ENCODE results near the gene ARSA.

The ARSA gene

DNA sequence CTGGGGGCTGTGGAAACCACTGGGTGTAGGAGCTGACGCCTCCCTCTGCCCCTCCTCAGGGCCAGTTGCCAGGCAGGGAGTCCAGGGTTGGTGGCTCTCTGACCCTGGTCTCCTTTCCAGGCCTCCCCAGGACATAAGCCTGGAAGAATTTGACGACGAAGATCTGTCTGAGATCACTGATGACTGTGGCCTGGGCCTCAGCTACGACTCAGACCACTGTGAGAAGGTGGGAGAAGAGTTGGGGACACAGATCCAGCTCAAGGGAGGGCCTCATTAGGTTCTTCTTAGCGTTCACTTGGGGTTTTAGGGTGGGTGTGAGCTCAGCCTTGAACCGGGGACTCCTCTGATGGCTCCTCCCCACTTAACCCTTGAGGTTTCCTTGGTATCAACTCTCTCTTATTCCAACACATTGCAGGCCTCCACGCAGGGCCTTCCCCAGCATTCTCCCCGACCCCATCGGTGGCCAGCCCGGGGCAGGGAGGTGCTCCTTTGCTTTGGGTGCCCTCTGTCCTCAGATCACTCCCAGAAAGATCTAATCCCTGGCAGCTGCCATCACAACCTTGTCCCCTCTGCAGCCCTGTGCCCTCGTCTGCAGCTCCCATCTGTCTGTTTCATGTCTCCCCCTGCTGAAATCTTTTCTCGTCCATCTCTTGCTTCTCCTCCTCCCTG, 26.1 kb downstream of the ARSA start:
- no peak overlapping the region for H3K4me3 ChIP-seq (ENCODE audit: low read length in 2 of 2)

DNA sequence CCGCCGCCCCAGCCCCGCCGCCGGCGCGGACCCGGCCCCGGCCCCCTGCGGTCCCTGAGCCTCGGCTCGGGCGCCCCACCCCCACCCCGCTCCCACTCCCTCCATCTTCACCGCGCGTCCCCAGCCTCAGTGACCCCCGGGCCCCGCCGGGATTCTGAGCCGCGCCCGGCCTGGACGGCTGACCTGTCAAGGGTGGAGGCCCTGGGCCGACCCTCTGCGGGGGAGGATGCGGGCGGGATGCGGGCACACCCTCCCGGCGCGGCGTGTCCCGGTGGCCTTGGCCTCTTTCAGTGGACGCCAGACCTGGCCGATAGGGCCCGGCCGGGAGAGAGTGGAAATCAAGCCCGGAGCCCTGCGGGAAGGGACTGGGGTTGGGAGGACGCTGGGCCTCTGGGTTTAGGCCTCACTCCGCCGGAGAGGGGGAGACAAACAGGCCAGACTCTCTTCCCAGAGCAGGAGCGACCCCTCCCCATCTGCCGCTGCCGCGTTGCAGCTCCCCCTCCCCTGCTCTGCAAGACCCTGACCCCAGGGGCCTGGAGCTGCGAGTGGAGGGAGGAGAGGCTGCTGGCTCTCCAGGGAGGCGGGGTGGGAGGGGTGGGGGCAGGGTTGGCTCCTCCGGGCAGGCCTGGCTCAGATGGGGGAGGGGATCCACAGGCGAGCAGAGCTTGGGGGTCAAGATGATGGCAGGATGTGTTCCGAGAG, 26.8 kb downstream of the ARSA start:
- Histone ChIP-seq H3K4me3 (ENCODE audit: low read length in 2 of 2) (peak overlapping the region in 1 of 2 donors; percentile 22), H3K36me3 (ENCODE audit: control insufficient read depth in 2 of 2, insufficient read depth in 2 of 2, low read length in 2 of 2) (no peaks in the 10 kb centered on the region), H3K27me3 (ENCODE audit: control insufficient read depth in 1 of 2, insufficient read depth in 2 of 2, low read length in 2 of 2) (peaks cover 33 to 59% of the 10 kb centered on the region in 2 donors), H3K27ac (ENCODE audit: low read length) (no peak overlapping the region), H3K9me3 (ENCODE audit: control insufficient read depth in 2 of 2, low read length in 2 of 2) (no peaks in the 10 kb centered on the region), H3K4me1 (ENCODE audit: control insufficient read depth, insufficient read depth, low read length) (peaks cover 10% of the 10 kb centered on the region), H3K9ac (ENCODE audit: low read length in 2 of 2) (no peak overlapping the region)

More for the DNA sequence above, 26.1 kb downstream of the ARSA start:
- H3K4me1 ChIP-seq (ENCODE audit: control insufficient read depth, insufficient read depth, low read length) = peaks cover 10% of the 10 kb centered on the region
- peaks cover 33 to 59% of the 10 kb centered on the region in 2 donors for H3K27me3 ChIP-seq (ENCODE audit: control insufficient read depth in 1 of 2, insufficient read depth in 2 of 2, low read length in 2 of 2)
- H3K9ac ChIP-seq (ENCODE audit: low read length in 2 of 2) = no peak overlapping the region
- H3K27ac ChIP-seq (ENCODE audit: low read length) = no peak overlapping the region
- H3K9me3 ChIP-seq (ENCODE audit: control insufficient read depth in 2 of 2, low read length in 2 of 2) = no peaks in the 10 kb centered on the region
- H3K36me3 ChIP-seq (ENCODE audit: control insufficient read depth in 2 of 2, insufficient read depth in 2 of 2, low read length in 2 of 2) = no peaks in the 10 kb centered on the region

DNA sequence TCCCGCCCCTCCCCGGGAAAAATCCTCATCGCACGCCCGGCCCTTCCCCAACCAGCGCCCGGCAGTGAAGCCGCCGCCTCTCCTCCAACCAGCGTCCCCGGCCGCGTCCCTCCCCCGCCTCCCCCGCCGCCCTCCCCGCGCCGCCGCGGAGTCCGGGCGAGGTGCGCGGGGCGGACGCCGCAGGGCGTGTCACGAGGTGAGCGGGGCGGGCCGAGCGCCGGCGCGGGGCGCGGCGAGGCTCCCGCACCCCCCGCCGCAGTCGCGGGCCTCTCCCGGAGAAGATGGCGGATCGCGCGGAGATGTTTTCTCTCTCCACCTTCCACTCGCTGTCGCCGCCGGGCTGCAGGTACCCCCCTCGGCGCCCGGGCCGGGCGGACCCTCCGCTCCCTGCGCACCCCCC, 27.4 kb downstream of the ARSA start, which contains the start of gene MAPK8IP2:
MAPK8IP2 (plus strand) TSS at position 256 of the 400 bp plus-strand sequence; CDS start at position 282, 26 bp downstream.
- Histone ChIP-seq H3K9ac (ENCODE audit: low read length in 2 of 2) (no peak within 1 kb of the TSS), H3K4me1 (ENCODE audit: control insufficient read depth, insufficient read depth, low read length) (peaks cover 10% of the 10 kb centered on the region), H3K4me3 (ENCODE audit: low read length in 2 of 2) (peak within 1 kb of the TSS in 1 of 2 donors; percentile 29), H3K27me3 (ENCODE audit: control insufficient read depth in 1 of 2, insufficient read depth in 2 of 2, low read length in 2 of 2) (peaks cover 33 to 57% of the 10 kb centered on the region in 2 donors), H3K36me3 (ENCODE audit: control insufficient read depth in 2 of 2, insufficient read depth in 2 of 2, low read length in 2 of 2) (no peaks in the 10 kb centered on the region), H3K27ac (ENCODE audit: low read length) (no peak within 1 kb of the TSS), H3K9me3 (ENCODE audit: control insufficient read depth in 2 of 2, low read length in 2 of 2) (no peaks in the 10 kb centered on the region)

DNA sequence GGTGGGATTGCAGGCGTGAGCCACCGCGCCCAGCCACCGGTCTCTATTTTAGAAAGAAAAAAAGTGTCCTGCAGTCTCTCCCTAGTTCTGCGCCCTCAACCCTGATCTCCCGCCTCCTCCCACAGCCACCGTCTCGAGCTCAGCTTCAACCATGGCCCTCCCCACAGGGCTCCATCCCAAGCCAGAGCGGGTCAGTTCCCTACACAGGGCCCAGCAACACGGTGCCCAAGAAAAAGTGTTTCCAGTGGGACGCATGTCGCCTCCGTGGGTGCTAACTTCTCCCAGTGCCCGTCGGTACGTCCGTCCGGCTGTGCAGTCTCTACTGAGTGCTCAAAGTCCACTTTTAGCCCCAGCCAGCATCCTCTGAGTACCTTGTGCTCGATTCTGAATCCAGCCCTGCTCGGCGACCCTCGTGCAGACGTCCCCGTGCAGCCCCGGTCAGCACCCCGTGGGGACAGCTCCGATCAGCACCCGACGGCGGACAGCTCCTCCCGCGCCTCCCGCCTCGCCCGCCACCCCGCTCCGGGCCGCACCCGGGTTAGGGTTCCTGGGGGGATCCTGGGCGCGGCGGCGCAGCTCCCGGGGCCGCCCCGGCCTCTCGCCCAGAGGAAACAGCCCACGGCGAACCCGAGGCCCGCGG, 28.0 kb downstream of the ARSA start:
- no peaks in the 10 kb centered on the region for H3K9me3 ChIP-seq (ENCODE audit: control insufficient read depth in 2 of 2, low read length in 2 of 2)
- H3K27me3 ChIP-seq (ENCODE audit: control insufficient read depth in 1 of 2, insufficient read depth in 2 of 2, low read length in 2 of 2) = peaks cover 30 to 51% of the 10 kb centered on the region in 2 donors
- H3K27ac ChIP-seq (ENCODE audit: low read length) = no peak overlapping the region
- peaks cover 10% of the 10 kb centered on the region for H3K4me1 ChIP-seq (ENCODE audit: control insufficient read depth, insufficient read depth, low read length)
- peak overlapping the region in 1 of 2 donors; percentile 29 for H3K4me3 ChIP-seq (ENCODE audit: low read length in 2 of 2)
- H3K36me3 ChIP-seq (ENCODE audit: control insufficient read depth in 2 of 2, insufficient read depth in 2 of 2, low read length in 2 of 2) = no peaks in the 10 kb centered on the region
- no peak overlapping the region for H3K9ac ChIP-seq (ENCODE audit: low read length in 2 of 2)

DNA sequence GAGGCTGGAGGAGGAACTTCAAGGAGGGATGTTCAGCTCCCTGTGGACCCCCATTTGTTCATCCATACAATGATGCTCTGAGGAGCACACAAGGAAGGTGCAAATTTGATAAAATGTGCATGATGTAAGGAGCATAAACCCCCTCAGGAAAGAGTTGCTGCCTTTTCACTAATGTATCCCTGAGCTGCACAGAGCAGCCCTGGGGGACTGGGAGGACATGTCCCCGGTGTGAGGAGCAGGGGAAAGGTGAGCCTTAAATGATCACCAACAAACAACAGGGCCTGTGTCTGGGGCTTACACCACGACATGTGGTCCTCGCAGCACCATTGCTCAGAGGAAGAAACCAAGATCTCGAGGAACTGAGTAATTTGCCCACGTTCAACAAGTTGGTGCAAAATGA, 30.9 kb downstream of the ARSA start:
- peaks cover 18 to 25% of the 10 kb centered on the region in 2 donors for H3K27me3 ChIP-seq (ENCODE audit: control insufficient read depth in 1 of 2, insufficient read depth in 2 of 2, low read length in 2 of 2)
- no peak overlapping the region for H3K9ac ChIP-seq (ENCODE audit: low read length in 2 of 2)
- no peak overlapping the region for H3K27ac ChIP-seq (ENCODE audit: low read length)
- peaks cover 10% of the 10 kb centered on the region for H3K4me1 ChIP-seq (ENCODE audit: control insufficient read depth, insufficient read depth, low read length)
- H3K9me3 ChIP-seq (ENCODE audit: control insufficient read depth in 2 of 2, low read length in 2 of 2) = no peaks in the 10 kb centered on the region
- no peaks in the 10 kb centered on the region for H3K36me3 ChIP-seq (ENCODE audit: control insufficient read depth in 2 of 2, insufficient read depth in 2 of 2, low read length in 2 of 2)
- no peak overlapping the region for H3K4me3 ChIP-seq (ENCODE audit: low read length in 2 of 2)

DNA sequence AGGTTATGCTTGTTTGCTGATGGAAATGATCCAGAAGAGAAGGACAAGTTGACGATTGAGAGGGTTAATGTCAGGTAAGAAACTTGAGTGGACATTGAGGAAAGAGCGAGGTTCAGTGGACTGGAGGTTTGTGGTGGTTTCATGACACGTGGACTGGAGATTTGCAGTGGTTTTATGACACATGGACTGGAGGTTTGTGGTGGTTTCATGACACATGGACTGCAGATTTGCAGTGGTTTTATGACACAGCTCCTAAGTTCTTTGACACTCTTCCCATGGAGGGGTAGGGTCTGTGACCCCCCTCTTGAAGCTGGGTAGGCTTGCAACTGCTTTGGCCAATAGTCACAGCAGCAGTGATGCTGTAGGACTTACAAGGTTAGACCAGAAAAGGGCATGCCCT, 32.8 kb downstream of the ARSA start:
- no peak overlapping the region for H3K4me3 ChIP-seq (ENCODE audit: low read length in 2 of 2)
- H3K9ac ChIP-seq (ENCODE audit: low read length in 2 of 2) = no peak overlapping the region
- H3K4me1 ChIP-seq (ENCODE audit: control insufficient read depth, insufficient read depth, low read length) = peaks cover 5% of the 10 kb centered on the region
- H3K9me3 ChIP-seq (ENCODE audit: control insufficient read depth in 2 of 2, low read length in 2 of 2) = no peaks in the 10 kb centered on the region
- H3K36me3 ChIP-seq (ENCODE audit: control insufficient read depth in 2 of 2, insufficient read depth in 2 of 2, low read length in 2 of 2) = no peaks in the 10 kb centered on the region
- no peak overlapping the region for H3K27ac ChIP-seq (ENCODE audit: low read length)
- H3K27me3 ChIP-seq (ENCODE audit: control insufficient read depth in 1 of 2, insufficient read depth in 2 of 2, low read length in 2 of 2) = peaks cover 9 to 14% of the 10 kb centered on the region in 2 donors

DNA sequence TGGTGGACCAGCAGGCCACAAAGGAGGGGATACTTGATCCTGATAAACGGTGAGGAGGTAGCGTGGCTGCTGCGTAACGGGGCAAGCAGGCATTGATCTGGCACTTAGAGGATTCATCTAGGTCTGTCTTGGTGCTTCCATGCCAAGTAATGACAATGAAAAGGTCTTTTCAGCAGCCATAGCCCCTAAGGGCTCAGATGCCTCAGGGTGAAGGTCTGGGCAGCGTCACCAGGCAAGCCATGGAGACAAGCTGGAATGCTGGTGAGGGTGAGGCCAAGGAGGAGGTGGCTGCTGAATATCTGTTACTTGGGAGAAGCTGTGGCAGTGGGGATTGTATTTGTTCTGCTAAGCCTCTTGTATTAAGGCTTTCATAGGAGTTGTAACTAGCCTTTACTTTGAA, 40.5 kb downstream of the ARSA start:
- no peaks in the 10 kb centered on the region for H3K27me3 ChIP-seq (ENCODE audit: control insufficient read depth in 1 of 2, insufficient read depth in 2 of 2, low read length in 2 of 2)
- H3K27ac ChIP-seq (ENCODE audit: low read length) = no peak overlapping the region
- no peaks in the 10 kb centered on the region for H3K9me3 ChIP-seq (ENCODE audit: control insufficient read depth in 2 of 2, low read length in 2 of 2)
- H3K36me3 ChIP-seq (ENCODE audit: control insufficient read depth in 2 of 2, insufficient read depth in 2 of 2, low read length in 2 of 2) = no peaks in the 10 kb centered on the region
- H3K4me3 ChIP-seq (ENCODE audit: low read length in 2 of 2) = no peak overlapping the region
- peaks cover 7% of the 10 kb centered on the region for H3K4me1 ChIP-seq (ENCODE audit: control insufficient read depth, insufficient read depth, low read length)
- no peak overlapping the region for H3K9ac ChIP-seq (ENCODE audit: low read length in 2 of 2)

DNA sequence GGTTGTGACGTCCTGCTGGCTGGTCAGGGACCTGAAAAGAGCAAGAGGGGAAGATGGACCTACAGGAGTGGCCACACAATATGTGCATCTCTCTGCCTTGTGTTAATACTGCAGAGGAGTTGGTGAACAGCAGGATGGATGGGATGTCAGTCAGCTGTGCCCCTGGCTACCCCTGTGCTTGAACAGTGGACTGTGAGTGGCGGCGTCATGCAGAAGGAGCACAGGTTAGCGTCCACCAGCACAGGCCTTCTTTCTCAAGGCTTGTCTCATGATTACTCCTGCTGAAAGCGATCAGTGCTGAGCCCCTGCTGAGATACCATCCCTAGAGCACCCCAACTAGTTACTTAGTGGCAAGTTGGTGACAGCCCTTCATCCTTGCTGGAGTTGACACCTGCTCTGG, 41.5 kb downstream of the ARSA start:
- H3K4me1 ChIP-seq (ENCODE audit: control insufficient read depth, insufficient read depth, low read length) = peaks cover 14% of the 10 kb centered on the region
- no peaks in the 10 kb centered on the region for H3K27me3 ChIP-seq (ENCODE audit: control insufficient read depth in 1 of 2, insufficient read depth in 2 of 2, low read length in 2 of 2)
- H3K27ac ChIP-seq (ENCODE audit: low read length) = no peak overlapping the region
- no peaks in the 10 kb centered on the region for H3K36me3 ChIP-seq (ENCODE audit: control insufficient read depth in 2 of 2, insufficient read depth in 2 of 2, low read length in 2 of 2)
- no peak overlapping the region for H3K9ac ChIP-seq (ENCODE audit: low read length in 2 of 2)
- no peaks in the 10 kb centered on the region for H3K9me3 ChIP-seq (ENCODE audit: control insufficient read depth in 2 of 2, low read length in 2 of 2)
- H3K4me3 ChIP-seq (ENCODE audit: low read length in 2 of 2) = no peak overlapping the region

DNA sequence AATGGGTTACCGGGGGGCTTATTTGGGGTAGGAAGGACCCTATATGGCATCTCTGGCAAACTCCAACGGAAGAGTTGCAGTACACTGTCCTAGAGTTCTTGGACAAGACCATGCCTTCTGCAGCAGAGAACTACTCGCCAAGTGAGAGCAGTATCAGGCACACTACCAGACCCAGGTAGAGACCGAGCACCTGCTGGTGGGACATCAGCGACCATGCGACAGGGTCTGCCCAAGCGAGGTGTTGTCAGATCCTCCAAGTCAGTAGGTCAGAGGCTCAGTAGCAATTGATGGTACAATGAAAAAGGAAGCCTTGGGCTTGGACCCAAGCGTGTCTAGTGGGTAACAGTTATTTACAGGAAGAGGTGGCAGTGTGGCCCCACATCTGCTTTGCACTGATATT, 42.2 kb downstream of the ARSA start:
- Histone ChIP-seq H3K9me3 (ENCODE audit: control insufficient read depth in 2 of 2, low read length in 2 of 2) (no peaks in the 10 kb centered on the region), H3K27me3 (ENCODE audit: control insufficient read depth in 1 of 2, insufficient read depth in 2 of 2, low read length in 2 of 2) (no peaks in the 10 kb centered on the region), H3K9ac (ENCODE audit: low read length in 2 of 2) (no peak overlapping the region), H3K4me3 (ENCODE audit: low read length in 2 of 2) (no peak overlapping the region), H3K36me3 (ENCODE audit: control insufficient read depth in 2 of 2, insufficient read depth in 2 of 2, low read length in 2 of 2) (peaks cover 0 to 3% of the 10 kb centered on the region in 2 donors), H3K4me1 (ENCODE audit: control insufficient read depth, insufficient read depth, low read length) (peaks cover 18% of the 10 kb centered on the region), H3K27ac (ENCODE audit: low read length) (no peak overlapping the region)

DNA sequence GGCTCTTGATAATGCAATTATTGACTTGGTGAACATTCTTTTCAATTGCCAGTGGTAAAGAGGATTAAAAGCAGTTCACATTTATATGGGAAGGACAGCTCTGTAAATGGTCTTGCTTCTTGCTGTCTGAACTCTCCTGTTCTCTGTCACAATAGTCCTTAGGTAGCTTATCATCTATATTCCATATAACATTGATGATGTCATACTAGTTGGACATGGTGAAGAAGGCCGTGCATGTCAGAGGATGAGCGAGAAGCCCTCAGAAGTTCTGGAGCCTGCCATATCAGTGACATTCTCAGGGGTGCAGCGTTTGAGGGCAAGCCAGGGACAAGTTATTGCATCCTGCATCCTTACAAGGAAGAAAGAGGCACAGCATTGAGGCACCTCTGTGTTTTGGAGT, 42.7 kb downstream of the ARSA start:
- Histone ChIP-seq H3K27ac (ENCODE audit: low read length) (no peak overlapping the region), H3K36me3 (ENCODE audit: control insufficient read depth in 2 of 2, insufficient read depth in 2 of 2, low read length in 2 of 2) (peaks cover 1 to 4% of the 10 kb centered on the region in 2 donors), H3K27me3 (ENCODE audit: control insufficient read depth in 1 of 2, insufficient read depth in 2 of 2, low read length in 2 of 2) (no peaks in the 10 kb centered on the region), H3K9ac (ENCODE audit: low read length in 2 of 2) (no peak overlapping the region), H3K4me3 (ENCODE audit: low read length in 2 of 2) (no peak overlapping the region), H3K9me3 (ENCODE audit: control insufficient read depth in 2 of 2, low read length in 2 of 2) (no peaks in the 10 kb centered on the region), H3K4me1 (ENCODE audit: control insufficient read depth, insufficient read depth, low read length) (peaks cover 18% of the 10 kb centered on the region)

All from stomach smooth muscle (tissue), 2 donors.